IPS DF 6.9 (cell line): Measurements from ENCODE around the gene CC2D1A.

ENCODE experiments used
- DNase-seq: peaks from one replicate; pipeline ENCODE4 v3.0.0-alpha.2; 2013; ENCODE audit warnings: low read depth, low spot score
- H3K27ac ChIP-seq: one replicate; pipeline ENCODE4 v1.5.1; 2013; ENCODE audit warnings: low read length, control low read depth
- H3K27me3 ChIP-seq: 2 replicates; pipeline ENCODE4 v1.6.1; 2013; ENCODE audit warnings: mild to moderate bottlenecking, low read length; ENCODE audit not compliant: control insufficient read depth, insufficient read depth
- H3K36me3 ChIP-seq: 2 replicates; pipeline ENCODE4 v1.6.1; 2013; ENCODE audit warnings: low read length; ENCODE audit not compliant: control insufficient read depth, insufficient read depth
- H3K4me1 ChIP-seq: 2 replicates; pipeline ENCODE4 v1.6.1; 2013; ENCODE audit warnings: low read length; ENCODE audit not compliant: control insufficient read depth, insufficient read depth
- H3K4me3 ChIP-seq: 2 replicates; pipeline ENCODE4 v1.5.1; 2013; ENCODE audit warnings: mild to moderate bottlenecking, low read length
- H3K9me3 ChIP-seq: 2 replicates; pipeline ENCODE4 v1.6.1; 2013; ENCODE audit warnings: low read length, inconsistent platforms; ENCODE audit not compliant: control insufficient read depth, insufficient read depth
- WGBS: extraction: QIAGEN DNeasy Blood & Tissue Kit; methylation state at CpG from one replicate; pipeline ENCODE4 v1.1.7; 2013; ENCODE audit warnings: mixed read lengths, missing lambda C conversion rate; ENCODE audit not compliant: insufficient read length, insufficient coverage; 5-methylcytosine and 5-hydroxymethylcytosine counted together

The CC2D1A gene

GRCh38 chr19:13887018-13887436 lies 19.0 kb upstream of the CC2D1A start:
- Histone ChIP-seq H3K36me3 (no peaks in the 10 kb centered on the region), H3K27ac (no peak overlapping the region), H3K27me3 (no peaks in the 10 kb centered on the region), H3K9me3 (no peaks in the 10 kb centered on the region), H3K4me1 (peaks cover 3% of the 10 kb centered on the region; the same call in 1 of the 2 replicates), H3K4me3 (no peak overlapping the region)
- no peak for DNase-seq
- WGBS: no CpG with 5 or more reads among the region's 16 CpGs

DNA sequence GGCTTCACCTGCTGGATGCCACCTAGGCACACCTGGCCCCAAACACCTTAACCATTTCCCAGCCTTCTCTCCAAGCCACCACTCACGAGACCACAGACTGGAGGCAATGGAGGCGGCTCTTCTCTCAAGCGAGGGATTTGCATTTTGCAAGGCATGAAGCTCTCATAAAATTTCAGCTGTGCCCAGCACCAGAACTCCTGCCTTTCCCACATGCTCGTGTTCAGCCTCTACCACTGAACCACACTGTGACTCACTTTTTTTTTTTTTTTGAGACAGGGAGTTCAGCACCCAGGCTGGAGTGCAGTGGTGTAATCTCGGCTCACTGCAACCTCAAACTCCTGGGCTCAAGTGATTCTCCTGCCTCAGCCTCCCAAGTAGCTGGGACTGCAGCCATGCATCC lies 18.5 kb upstream of the CC2D1A start:
- no peak overlapping the region for H3K4me3 ChIP-seq
- WGBS: no CpG with 5 or more reads among the region's 5 CpGs
- no peaks in the 10 kb centered on the region for H3K36me3 ChIP-seq

DNA sequence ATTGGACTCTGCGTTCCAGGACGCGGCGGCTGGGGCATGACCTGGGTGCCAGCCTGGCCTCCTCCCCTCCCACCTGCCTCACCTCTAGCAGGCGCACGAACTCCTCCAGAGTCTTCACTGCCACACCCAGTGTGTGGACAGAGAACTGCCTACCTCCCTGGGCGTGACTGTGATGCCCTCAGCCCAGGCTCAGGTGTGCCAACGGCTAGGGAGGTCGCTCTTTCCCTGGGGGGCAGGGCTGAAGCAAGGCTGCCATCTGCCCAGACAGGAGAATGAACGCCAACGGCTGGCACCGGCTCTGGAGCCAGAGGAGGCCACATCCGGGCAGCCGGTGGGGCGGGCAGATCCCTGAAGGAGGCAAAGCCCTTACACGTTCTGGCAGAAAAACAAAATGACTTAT lies 17.7 kb upstream of the CC2D1A start:
- DNase-seq: no peak
- WGBS: no CpG with 5 or more reads among the region's 16 CpGs

More for the DNA sequence above, 18.5 kb upstream of the CC2D1A start:
- no peaks in the 10 kb centered on the region for H3K9me3 ChIP-seq
- peaks cover 2% of the 10 kb centered on the region; the same call in 1 of the 2 replicates for H3K4me1 ChIP-seq
- no peak for DNase-seq
- H3K27ac ChIP-seq: no peak overlapping the region
- H3K27me3 ChIP-seq: no peaks in the 10 kb centered on the region

GRCh38 chr19:13890136-13890535 lies 15.9 kb upstream of the CC2D1A start:
- no CpG with 5 or more reads among the region's 13 CpGs for WGBS
- Histone ChIP-seq H3K4me3 (no peak overlapping the region), H3K27ac (no peak overlapping the region), H3K36me3 (no peaks in the 10 kb centered on the region), H3K9me3 (no peaks in the 10 kb centered on the region), H3K4me1 (no peaks in the 10 kb centered on the region), H3K27me3 (no peaks in the 10 kb centered on the region)
- DNase-seq: no peak

More for the DNA sequence above, 17.7 kb upstream of the CC2D1A start:
- H3K27me3 ChIP-seq: no peaks in the 10 kb centered on the region
- H3K27ac ChIP-seq: no peak overlapping the region
- H3K4me1 ChIP-seq: peaks cover 2% of the 10 kb centered on the region; the same call in 1 of the 2 replicates
- no peaks in the 10 kb centered on the region for H3K36me3 ChIP-seq
- no peak overlapping the region for H3K4me3 ChIP-seq
- no peaks in the 10 kb centered on the region for H3K9me3 ChIP-seq

- no CpG with 5 or more reads among the region's 9 CpGs for WGBS
- no peak for DNase-seq
- Histone ChIP-seq H3K27ac (no peak overlapping the region), H3K9me3 (no peaks in the 10 kb centered on the region), H3K4me1 (no peaks in the 10 kb centered on the region), H3K36me3 (no peaks in the 10 kb centered on the region), H3K27me3 (no peaks in the 10 kb centered on the region), H3K4me3 (no peak overlapping the region)
Observed at GRCh38 chr19:13892870-13893269, 13.1 kb upstream of the CC2D1A start.

DNA sequence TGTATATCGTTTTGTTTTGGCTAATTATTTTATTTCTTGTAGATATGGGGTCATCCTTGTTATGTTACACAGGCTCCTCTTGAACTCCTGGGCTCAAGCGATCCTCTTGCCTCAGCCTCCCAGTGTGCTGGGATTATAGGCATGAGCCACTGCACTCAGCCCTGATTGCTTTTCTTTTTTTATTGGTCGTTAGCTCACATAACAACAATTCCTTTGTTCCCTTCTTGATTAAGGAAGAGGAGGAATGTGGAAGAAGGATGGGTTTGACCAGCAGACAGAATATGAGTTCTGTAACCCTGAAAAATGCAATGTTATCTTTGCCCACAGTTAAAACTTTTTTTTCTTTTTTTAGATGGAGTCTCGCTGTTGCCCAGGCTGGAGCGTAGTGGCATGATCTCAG lies 11.4 kb upstream of the CC2D1A start:
- no peak overlapping the region for H3K4me3 ChIP-seq
- no peaks in the 10 kb centered on the region for H3K36me3 ChIP-seq
- no peak for DNase-seq
- no peaks in the 10 kb centered on the region for H3K27me3 ChIP-seq
- no peaks in the 10 kb centered on the region for H3K9me3 ChIP-seq
- H3K27ac ChIP-seq: no peak overlapping the region
- no CpG with 5 or more reads among the region's 5 CpGs for WGBS
- H3K4me1 ChIP-seq: no peaks in the 10 kb centered on the region

- no CpG with 5 or more reads among the region's 2 CpGs for whole genome bisulfite sequencing
- no peak overlapping the region for H3K4me3 ChIP-seq
- DNase-seq: no peak
- H3K27ac ChIP-seq: no peak overlapping the region
- no peaks in the 10 kb centered on the region for H3K4me1 ChIP-seq
- no peaks in the 10 kb centered on the region for H3K9me3 ChIP-seq
- no peaks in the 10 kb centered on the region for H3K27me3 ChIP-seq
- no peaks in the 10 kb centered on the region for H3K36me3 ChIP-seq
Observed at GRCh38 chr19:13896227-13896626, 9.8 kb upstream of the CC2D1A start.

DNA sequence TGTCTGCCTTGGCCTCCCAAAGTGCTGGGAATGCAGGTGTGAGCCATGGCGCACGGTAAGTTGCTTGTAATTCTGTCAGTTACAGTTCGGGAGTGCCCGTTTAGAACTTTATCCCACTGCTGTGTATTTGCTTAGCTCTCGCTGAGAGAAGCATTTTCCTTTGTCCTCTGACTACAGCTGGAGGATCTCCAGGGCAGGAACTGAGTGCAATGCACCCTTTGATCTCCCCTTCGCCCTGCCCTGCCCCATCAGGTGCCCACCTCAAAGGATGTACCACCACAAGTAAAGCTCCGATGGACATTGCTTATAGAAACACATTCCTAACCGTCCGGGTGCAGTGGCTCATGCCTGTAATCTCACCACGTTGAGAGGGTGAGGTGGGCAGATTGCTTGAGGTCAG lies 6.6 kb upstream of the CC2D1A start:
- WGBS: no CpG with 5 or more reads among the region's 10 CpGs
- no peak overlapping the region for H3K27ac ChIP-seq
- H3K4me1 ChIP-seq: no peaks in the 10 kb centered on the region
- H3K4me3 ChIP-seq: no peak overlapping the region
- H3K36me3 ChIP-seq: no peaks in the 10 kb centered on the region
- no peak for DNase-seq
- H3K27me3 ChIP-seq: no peaks in the 10 kb centered on the region
- H3K9me3 ChIP-seq: no peaks in the 10 kb centered on the region

DNA sequence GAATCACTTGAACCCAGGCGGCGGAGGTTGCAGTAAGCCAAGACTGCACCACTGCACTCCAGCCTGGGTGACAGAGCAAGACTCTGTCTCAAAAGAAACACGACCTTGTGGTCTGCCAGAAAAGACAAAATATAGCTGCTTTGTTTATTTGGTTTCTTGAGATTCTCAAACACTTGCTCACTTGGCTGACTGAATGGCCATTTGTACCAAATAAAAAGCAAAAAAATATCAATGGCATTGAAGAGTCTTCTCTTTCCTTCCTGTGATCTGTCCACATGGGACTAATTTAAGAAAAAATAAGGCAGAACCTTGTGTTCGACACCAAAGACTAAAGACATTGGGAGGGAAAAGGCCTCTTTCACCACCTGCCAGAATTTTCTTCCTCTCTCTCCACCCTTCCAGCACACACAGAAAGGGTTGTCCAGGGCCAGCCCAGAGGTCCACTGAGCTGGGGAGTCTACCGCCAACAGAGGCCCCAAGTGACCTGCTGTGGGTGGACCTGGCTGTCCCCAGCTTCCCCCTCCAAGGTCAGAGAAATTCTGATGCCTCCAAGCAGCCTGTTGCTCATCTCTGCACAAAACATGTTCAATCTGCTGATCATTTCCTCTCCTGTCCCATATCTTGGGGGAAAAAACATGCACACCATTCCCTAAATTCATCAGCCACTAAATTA lies 6.0 kb upstream of the CC2D1A start:
- Histone ChIP-seq H3K36me3 (no peaks in the 10 kb centered on the region), H3K27me3 (no peaks in the 10 kb centered on the region), H3K27ac (no peak overlapping the region), H3K4me3 (no peak overlapping the region), H3K9me3 (no peaks in the 10 kb centered on the region), H3K4me1 (no peaks in the 10 kb centered on the region)
- no peak for DNase-seq
- no CpG with 5 or more reads among the region's 5 CpGs for WGBS

GRCh38 chr19:13902993-13903555 lies 2.9 kb upstream of the CC2D1A start:
- no peaks in the 10 kb centered on the region for H3K36me3 ChIP-seq
- H3K27ac ChIP-seq: no peak overlapping the region
- H3K9me3 ChIP-seq: no peaks in the 10 kb centered on the region
- H3K27me3 ChIP-seq: no peaks in the 10 kb centered on the region
- DNase-seq: no peak
- H3K4me3 ChIP-seq: no peak overlapping the region
- H3K4me1 ChIP-seq: no peaks in the 10 kb centered on the region
- no CpG with 5 or more reads among the region's 4 CpGs for WGBS

GRCh38 chr19:13906521-13906904 lies 512 bp downstream of the CC2D1A start:
- Histone ChIP-seq H3K9me3 (no peaks in the 10 kb centered on the region), H3K27me3 (no peaks in the 10 kb centered on the region), H3K4me3 (peak overlapping the region; percentile 96; the same call in 1 of the 2 replicates), H3K4me1 (no peaks in the 10 kb centered on the region), H3K36me3 (no peaks in the 10 kb centered on the region), H3K27ac (no peak overlapping the region)
- no CpG with 5 or more reads among the region's 13 CpGs for WGBS
- no peak for DNase-seq
